ENCODE data around the gene ITGB8. TPM values are rescaled to one million over a fixed set of nuclear protein-coding genes. Genes with fewer than 3 reads are reported as not detected.

ITGB8 gene
- total RNA-seq, 2 donors from 2014 or later, result 6.5 to 7.6 TPM

GRCh38 chr7:20456701-20457100 is 126.0 kb downstream of the ITGB8 start:
- Mint-ChIP-seq H3K4me1 (no peaks in the 10 kb centered on the region), H3K36me3 (ENCODE audit: low read depth) (no peaks in the 10 kb centered on the region), H3K27ac (no peak overlapping the region), H3K27me3 (ENCODE audit: insufficient read depth) (no peaks in the 10 kb centered on the region), H3K9me3 (no peaks in the 10 kb centered on the region), H3K4me3 (no peak overlapping the region)
- no peak overlapping the region for H3K9ac ChIP-seq (ENCODE audit: extremely low read depth, low read length, poor library complexity, severe bottlenecking)
- no peak for DNase-seq
- H3K9me3 ChIP-seq (ENCODE audit: control insufficient read depth, low read length), result no peaks in the 10 kb centered on the region
- H3K27ac ChIP-seq (ENCODE audit: low read depth, low read length), result no peak overlapping the region
- no peaks in the 10 kb centered on the region for H3K27me3 ChIP-seq (ENCODE audit: control insufficient read depth, insufficient read depth, low read length, poor library complexity, severe bottlenecking)
- H3K36me3 ChIP-seq (ENCODE audit: control insufficient read depth, insufficient read depth, low read length), result no peaks in the 10 kb centered on the region
- H3K4me3 ChIP-seq (ENCODE audit: low read length), result no peak overlapping the region
- no peaks in the 10 kb centered on the region for H3K4me1 ChIP-seq (ENCODE audit: control insufficient read depth, insufficient read depth, low read length)
- no peak for TF ChIP-seq CTCF (conservative IDR thresholded peaks at IDR 0.05)

GRCh38 chr7:20458521-20458920 is 127.8 kb downstream of the ITGB8 start:
- H3K4me1 Mint-ChIP-seq, result no peaks in the 10 kb centered on the region
- no peak for TF ChIP-seq CTCF (conservative IDR thresholded peaks at IDR 0.05)
- 94% methylated on average over 1 of the region's 1 CpG; no CpG with 5 or more reads in 1 of the 2 experiments for WGBS, 2 experiments (ENCODE audit: insufficient coverage in 1 of 2, insufficient read length in 1 of 2)
- no peaks in the 10 kb centered on the region for H3K27me3 Mint-ChIP-seq (ENCODE audit: insufficient read depth)
- no peak overlapping the region for H3K4me3 Mint-ChIP-seq
- no peaks in the 10 kb centered on the region for H3K9me3 ChIP-seq (ENCODE audit: control insufficient read depth, low read length)
- no peaks in the 10 kb centered on the region for H3K36me3 ChIP-seq (ENCODE audit: control insufficient read depth, insufficient read depth, low read length)
- H3K4me3 ChIP-seq (ENCODE audit: low read length), result no peak overlapping the region
- H3K27ac Mint-ChIP-seq, result no peak overlapping the region
- H3K36me3 Mint-ChIP-seq (ENCODE audit: low read depth), result no peaks in the 10 kb centered on the region
- H3K4me1 ChIP-seq (ENCODE audit: control insufficient read depth, insufficient read depth, low read length), result no peaks in the 10 kb centered on the region
- H3K27ac ChIP-seq (ENCODE audit: low read depth, low read length), result no peak overlapping the region
- no peak for DNase-seq
- no peak overlapping the region for H3K9ac ChIP-seq (ENCODE audit: extremely low read depth, low read length, poor library complexity, severe bottlenecking)
- H3K9me3 Mint-ChIP-seq, result no peaks in the 10 kb centered on the region
- H3K27me3 ChIP-seq (ENCODE audit: control insufficient read depth, insufficient read depth, low read length, poor library complexity, severe bottlenecking), result no peaks in the 10 kb centered on the region

- Mint-ChIP-seq H3K27ac (no peak overlapping the region), H3K36me3 (ENCODE audit: low read depth) (no peaks in the 10 kb centered on the region), H3K9me3 (no peaks in the 10 kb centered on the region), H3K4me1 (no peaks in the 10 kb centered on the region), H3K27me3 (ENCODE audit: insufficient read depth) (no peaks in the 10 kb centered on the region), H3K4me3 (no peak overlapping the region)
- Histone ChIP-seq H3K9me3 (ENCODE audit: control insufficient read depth, low read length) (no peaks in the 10 kb centered on the region), H3K4me1 (ENCODE audit: control insufficient read depth, insufficient read depth, low read length) (no peaks in the 10 kb centered on the region), H3K9ac (ENCODE audit: extremely low read depth, low read length, poor library complexity, severe bottlenecking) (no peak overlapping the region), H3K4me3 (ENCODE audit: low read length) (no peak overlapping the region), H3K36me3 (ENCODE audit: control insufficient read depth, insufficient read depth, low read length) (no peaks in the 10 kb centered on the region), H3K27ac (ENCODE audit: low read depth, low read length) (no peak overlapping the region), H3K27me3 (ENCODE audit: control insufficient read depth, insufficient read depth, low read length, poor library complexity, severe bottlenecking) (no peaks in the 10 kb centered on the region)
- 91% methylated on average over 2 of the region's 4 CpGs; no CpG with 5 or more reads in 1 of the 2 experiments for WGBS, 2 experiments (ENCODE audit: insufficient coverage in 1 of 2, insufficient read length in 1 of 2)
- TF ChIP-seq CTCF (conservative IDR thresholded peaks at IDR 0.05), result no peak
- no peak for DNase-seq
Observed at GRCh38 chr7:20459419-20459818, 128.7 kb downstream of the ITGB8 start.
